NCI-H1105 treated with DMSO at 0.1 percent for 48 hours (cell line): ENCODE measurements around the gene COL13A1.

Experiments used
- DNase-seq: peaks from one replicate; lab custom pipeline; 2025; lab: John Stamatoyannopoulos, UW

COL13A1 gene

GRCh38 chr10:69792341-69792740 is 9.4 kb upstream of the COL13A1 start:
- DNase-seq, result no peak

GRCh38 chr10:69794673-69795072 is 7.0 kb upstream of the COL13A1 start:
- no peak for DNase-seq

- DNase-seq, result no peak
Observed at GRCh38 chr10:69795242-69795934, 6.3 kb upstream of the COL13A1 start.

GRCh38 chr10:69797959-69798358 is 3.7 kb upstream of the COL13A1 start:
- DNase-seq, result no peak

GRCh38 chr10:69800109-69800508 is 1.6 kb upstream of the COL13A1 start:
- DNase-seq, result no peak

- no peak for DNase-seq
Observed at GRCh38 chr10:69800665-69801064, 1.0 kb upstream of the COL13A1 start.

GRCh38 chr10:69801094-69801433 is 642 bp upstream of the COL13A1 start:
- DNase-seq, result peak; percentile 22

GRCh38 chr10:69802424-69803161 is 887 bp downstream of the COL13A1 start:
- no peak for DNase-seq

- DNase-seq, result no peak
Observed at GRCh38 chr10:69803809-69804208, 2.1 kb downstream of the COL13A1 start.

GRCh38 chr10:69804775-69805174 is 3.1 kb downstream of the COL13A1 start:
- no peak for DNase-seq

GRCh38 chr10:69807122-69807521 is 5.4 kb downstream of the COL13A1 start:
- DNase-seq, result no peak

GRCh38 chr10:69807696-69808095 is 6.0 kb downstream of the COL13A1 start:
- no peak for DNase-seq

- DNase-seq, result no peak
Observed at GRCh38 chr10:69809318-69809717, 7.6 kb downstream of the COL13A1 start.

- DNase-seq, result no peak
Observed at GRCh38 chr10:69810097-69810496, 8.4 kb downstream of the COL13A1 start.

GRCh38 chr10:69810675-69811397 is 9.1 kb downstream of the COL13A1 start:
- DNase-seq, result no peak

- DNase-seq, result no peak
Observed at GRCh38 chr10:69813632-69814031, 11.9 kb downstream of the COL13A1 start.

- no peak for DNase-seq
Observed at GRCh38 chr10:69814251-69814650, 12.5 kb downstream of the COL13A1 start.

- DNase-seq, result no peak
Observed at GRCh38 chr10:69815104-69815503, 13.4 kb downstream of the COL13A1 start.

GRCh38 chr10:69816521-69816920 is 14.8 kb downstream of the COL13A1 start:
- DNase-seq, result no peak

GRCh38 chr10:69817078-69817581 is 15.4 kb downstream of the COL13A1 start:
- no peak for DNase-seq

- no peak for DNase-seq
Observed at GRCh38 chr10:69818676-69819239, 17.1 kb downstream of the COL13A1 start.

GRCh38 chr10:69819716-69820506 is 18.2 kb downstream of the COL13A1 start:
- DNase-seq, result no peak
